ENCODE data around the gene SRRD. TPM values are rescaled to one million over a fixed set of nuclear protein-coding genes. Genes with fewer than 3 reads are reported as not detected.

Gene SRRD
- total RNA-seq, 2 experiments from 2014 or later, result 24.8 to 26.3 TPM

GRCh38 chr22:26462051-26462450, 21.6 kb upstream of the SRRD start:
- no peak for TF ChIP-seq CTCF (IDR thresholded peaks at IDR 0.05)
- ATAC-seq (no peak), DNase-seq (no peak)
- no peak overlapping the region for H3K4me3 Mint-ChIP-seq
- H3K36me3 Mint-ChIP-seq (ENCODE audit: low read depth), result peaks cover 29% of the 10 kb centered on the region
- intact Hi-C loops (cut with micrococcal nuclease), result loop anchor here (5.0 kb wide), 1 partner anchor 65 kb away; no protein-coding TSS in a partner anchor
- no peaks in the 10 kb centered on the region for H3K27me3 Mint-ChIP-seq
- H3K27ac Mint-ChIP-seq, result no peak overlapping the region
- no peaks in the 10 kb centered on the region for H3K4me1 Mint-ChIP-seq (ENCODE audit: low read depth)
- POLR2A ChIA-PET, result interaction anchor here (1.3 kb wide), 1 partner anchor 32 kb away, joined by 5 read pairs; no protein-coding TSS in a partner anchor
- H3K9me3 Mint-ChIP-seq, result no peaks in the 10 kb centered on the region
- CTCF ChIA-PET, result interaction anchor here (0.8 to 6.2 kb wide), 17 partner anchors 8 to 235 kb away, joined by 3 to 71 read pairs (median 5); partner anchors contain the start of genes HPS4 and SRRD

- H3K27ac Mint-ChIP-seq, result no peak overlapping the region
- H3K4me3 Mint-ChIP-seq, result no peak overlapping the region
- no peaks in the 10 kb centered on the region for H3K9me3 Mint-ChIP-seq
- DNase-seq (no peak), ATAC-seq (no peak)
- H3K36me3 Mint-ChIP-seq (ENCODE audit: low read depth), result peaks cover 25% of the 10 kb centered on the region
- no peaks in the 10 kb centered on the region for H3K4me1 Mint-ChIP-seq (ENCODE audit: low read depth)
- H3K27me3 Mint-ChIP-seq, result no peaks in the 10 kb centered on the region
- intact Hi-C loops (cut with micrococcal nuclease), result loop anchor here (5.0 kb wide), 1 partner anchor 65 kb away; no protein-coding TSS in a partner anchor
- no peak for TF ChIP-seq CTCF (IDR thresholded peaks at IDR 0.05)
- ChIA-PET CTCF (interaction anchor here (1.0 to 6.2 kb wide), 8 partner anchors 8 to 133 kb away, joined by 3 to 71 read pairs (median 6); partner anchors contain the start of genes HPS4 and SRRD), POLR2A (no interaction called here)
Measured at GRCh38 chr22:26462641-26463040, 21.0 kb upstream of the SRRD start.

GRCh38 chr22:26463101-26463661, 20.5 kb upstream of the SRRD start:
- ATAC-seq (no peak), DNase-seq (no peak)
- Mint-ChIP-seq H3K9me3 (no peaks in the 10 kb centered on the region), H3K27ac (no peak overlapping the region), H3K4me1 (ENCODE audit: low read depth) (no peaks in the 10 kb centered on the region), H3K4me3 (no peak overlapping the region), H3K36me3 (ENCODE audit: low read depth) (peaks cover 26% of the 10 kb centered on the region), H3K27me3 (no peaks in the 10 kb centered on the region)
- CTCF ChIA-PET, result interaction anchor here (4.0 to 6.2 kb wide), 3 partner anchors 17 to 98 kb away, joined by 48 to 71 read pairs (median 56); partner anchors contain the start of genes HPS4 and SRRD
- TF ChIP-seq CTCF (IDR thresholded peaks at IDR 0.05), result no peak
- POLR2A ChIA-PET, result no interaction called here
- intact Hi-C loops (cut with micrococcal nuclease), result loop anchor here (5.0 kb wide), 1 partner anchor 66 kb away; no protein-coding TSS in a partner anchor

GRCh38 chr22:26463688-26464087, 20.0 kb upstream of the SRRD start:
- intact Hi-C loops (cut with micrococcal nuclease), result loop anchor here (5.0 kb wide), 1 partner anchor 66 kb away; no protein-coding TSS in a partner anchor
- DNase-seq (no peak), ATAC-seq (no peak)
- Mint-ChIP-seq H3K4me1 (ENCODE audit: low read depth) (no peaks in the 10 kb centered on the region), H3K4me3 (no peak overlapping the region), H3K9me3 (no peaks in the 10 kb centered on the region), H3K36me3 (ENCODE audit: low read depth) (peaks cover 31% of the 10 kb centered on the region), H3K27me3 (no peaks in the 10 kb centered on the region), H3K27ac (no peak overlapping the region)
- ChIA-PET CTCF (interaction anchor here (4.1 to 6.2 kb wide), 2 partner anchors 16 to 99 kb away, joined by 48 to 71 read pairs; partner anchors contain the start of genes HPS4 and SRRD), POLR2A (interaction anchor here (0.9 to 2.0 kb wide), 2 partner anchors 20 to 32 kb away, joined by 5 read pairs; partner anchors contain the start of genes HPS4 and SRRD)
- no peak for TF ChIP-seq CTCF (IDR thresholded peaks at IDR 0.05)

- Mint-ChIP-seq H3K4me1 (ENCODE audit: low read depth) (no peaks in the 10 kb centered on the region), H3K36me3 (ENCODE audit: low read depth) (peaks cover 36% of the 10 kb centered on the region), H3K27me3 (no peaks in the 10 kb centered on the region), H3K9me3 (no peaks in the 10 kb centered on the region), H3K4me3 (no peak overlapping the region), H3K27ac (no peak overlapping the region)
- intact Hi-C loops (cut with micrococcal nuclease), result loop anchor here (5.0 kb wide), 1 partner anchor 67 kb away; no protein-coding TSS in a partner anchor
- ATAC-seq (no peak), DNase-seq (no peak)
- CTCF ChIA-PET, result interaction anchor here (6.2 kb wide), 1 partner anchor 99 kb away, joined by 71 read pairs; no protein-coding TSS in a partner anchor
- POLR2A ChIA-PET, result interaction anchor here (0.9 to 2.0 kb wide), 2 partner anchors 19 to 33 kb away, joined by 5 read pairs; partner anchors contain the start of genes HPS4 and SRRD
- no peak for TF ChIP-seq CTCF (IDR thresholded peaks at IDR 0.05)
Measured at GRCh38 chr22:26464312-26464711, 19.4 kb upstream of the SRRD start.

Data from activated CD8-positive, alpha-beta T cell treated with anti-CD3 and anti-CD28 coated beads for 36 hours (primary cell).